GM12878 (cell line): ENCODE data around the gene RASAL1. TPM values are rescaled to one million over a fixed set of nuclear protein-coding genes. Genes with fewer than 3 reads are reported as not detected.

Source experiments
- ATAC-seq: fragments of 200-7000 bp; cut with Tn5 transposase; 3 replicates; pipeline ENCODE4 v1.9.1; 2020; ENCODE audit warnings: mild to moderate bottlenecking, moderate library complexity
- BruUV-seq: library from RNA; stranded (reverse); fragments of 400-500 nt; replicated peaks from 2 replicates; lab custom pipeline; 2021; lab: Mats Ljungman, UMichigan
- CTCF ChIA-PET: fragments of 300-600 bp; sonication (Branson Sonifier 250); formaldehyde crosslinking; extraction: SDS; loops from one replicate; lab custom pipeline; 2021; ENCODE audit warnings: inconsistent platforms; lab: Yijun Ruan, JAX
- POLR2A ChIA-PET: fragments of 350-600 bp; formaldehyde crosslinking; extraction: SDS; loops from one replicate; lab custom pipeline; 2021; ENCODE audit warnings: inconsistent platforms; lab: Charles Lee
- RAD21 ChIA-PET: fragments of 300-600 bp; sonication (Branson Sonifier 250); formaldehyde crosslinking; loops from one replicate; lab custom pipeline; 2023; ENCODE audit warnings: antibody characterized with exemption; ENCODE audit not compliant: unreplicated experiment; lab: Charles Lee
- SMC1A ChIA-PET: fragments of 300-600 bp; sonication (Branson Sonifier 250); formaldehyde crosslinking; loops from one replicate; lab custom pipeline; 2023; ENCODE audit not compliant: unreplicated experiment, uncharacterized antibody; lab: Charles Lee
- DNase-seq: peaks from one replicate; pipeline ENCODE4 v3.0.0-alpha.2; 2011; ENCODE audit warnings: low read depth, low spot score
- FAIRE-seq: peaks from 3 replicates; lab custom pipeline; 2011; peaks lifted over from hg19 to GRCh38; lab: Jason Lieb, UNC
- H2AFZ ChIP-seq: 2 replicates; pipeline ENCODE4 v1.6.0; 2011; ENCODE audit warnings: low read depth, low read length, control low read depth; ENCODE audit not compliant: control insufficient read depth
- H3K27ac ChIP-seq: 2 replicates; pipeline ENCODE4 v1.5.1; 2011; ENCODE audit warnings: control low read depth; ENCODE audit not compliant: control insufficient read depth, insufficient read depth
- H3K27me3 ChIP-seq, 2 experiments: replicated peaks in 1 of 2; 2 replicates each; pipeline versions ENCODE4 v1.6.0 to v1.6.1; 2011; ENCODE audit warnings: low read length in 1 of 2; ENCODE audit not compliant: control insufficient read depth in 2 of 2, insufficient read depth in 2 of 2
- H3K36me3 ChIP-seq, 2 experiments: 2 replicates each; pipeline ENCODE4 v1.5.1; 2011; ENCODE audit warnings: low read length in 1 of 2; ENCODE audit not compliant: control insufficient read depth in 2 of 2, insufficient read depth in 2 of 2
- H3K4me1 ChIP-seq: 2 replicates; pipeline ENCODE4 v1.6.1; 2011; ENCODE audit warnings: mild to moderate bottlenecking, low read length, moderate library complexity, mixed read lengths; ENCODE audit not compliant: control insufficient read depth, insufficient read depth
- H3K4me2 ChIP-seq: 2 replicates; pipeline ENCODE4 v1.6.0; 2011; ENCODE audit warnings: control low read depth; ENCODE audit not compliant: control insufficient read depth, insufficient read depth
- H3K4me3 ChIP-seq: fragments of 200-600 bp; sonication (generic); 2 replicates; pipeline ENCODE4 v1.5.1; 2016
- H3K79me2 ChIP-seq: 2 replicates; pipeline ENCODE4 v1.6.0; 2011; ENCODE audit warnings: low read length; ENCODE audit not compliant: control insufficient read depth, insufficient read depth
- H3K9ac ChIP-seq: 2 replicates; pipeline ENCODE4 v1.8.0; 2011; ENCODE audit warnings: low read length, control low read depth, mixed read lengths; ENCODE audit not compliant: control insufficient read depth, insufficient read depth
- H3K9me3 ChIP-seq: replicated peaks from 3 replicates; pipeline ENCODE4 v1.5.1; 2011; ENCODE audit warnings: mild to moderate bottlenecking, low read length; ENCODE audit not compliant: control insufficient read depth, insufficient read depth
- H4K20me1 ChIP-seq: 2 replicates; pipeline ENCODE4 v1.6.0; 2011; ENCODE audit not compliant: control insufficient read depth, insufficient read depth
- ASH2L ChIP-seq: fragments of 300-600, 200-600 bp; sonication (generic); IDR thresholded peaks from 2 replicates; pipeline ENCODE4 v1.6.1; 2017; ENCODE audit warnings: low read depth, mild to moderate bottlenecking, borderline replicate concordance
- CREM ChIP-seq: IDR thresholded peaks from 2 replicates; pipeline ENCODE4 v1.6.1; 2014; ENCODE audit warnings: antibody characterized with exemption, low read depth
- ESRRA ChIP-seq: IDR thresholded peaks from 2 replicates; pipeline ENCODE4 v1.6.1; 2012; ENCODE audit warnings: mild to moderate bottlenecking, low read length, improper control_type of control experiment
- FOXK2 ChIP-seq: fragments of 450-650 bp; IDR thresholded peaks from 2 replicates; pipeline ENCODE4 v1.6.1; 2017; ENCODE audit warnings: mild to moderate bottlenecking, moderate library complexity
- GATAD2B ChIP-seq: fragments of 450-650 bp; conservative IDR thresholded peaks from 2 replicates; pipeline ENCODE4 v1.6.1; 2017; ENCODE audit warnings: low read depth, mild to moderate bottlenecking, moderate library complexity
- NFYB ChIP-seq: IDR thresholded peaks from 2 replicates; pipeline ENCODE4 v1.6.1; 2011; ENCODE audit warnings: low read depth, mild to moderate bottlenecking, low read length, improper control_type of control experiment, moderate library complexity; ENCODE audit not compliant: insufficient read depth
- NRF1 ChIP-seq: conservative IDR thresholded peaks from 2 replicates; pipeline ENCODE4 v1.6.1; 2011; ENCODE audit warnings: mild to moderate bottlenecking, low read depth, low read length, improper control_type of control experiment
- POLR2A ChIP-seq: IDR thresholded peaks from 2 replicates; pipeline ENCODE4 v1.6.1; 2011; ENCODE audit warnings: low read depth, mild to moderate bottlenecking, low read length
- RELA ChIP-seq: fragments of 450-650 bp; IDR thresholded peaks from 2 replicates; pipeline ENCODE4 v1.8.0; 2014; ENCODE audit warnings: borderline replicate concordance; ENCODE audit not compliant: partially characterized antibody
- SMC3 ChIP-seq: IDR thresholded peaks from 2 replicates; pipeline ENCODE4 v1.6.1; 2011; ENCODE audit warnings: low read length, improper control_type of control experiment, borderline replicate concordance
- STAT1 ChIP-seq: fragments of 450-650 bp; conservative IDR thresholded peaks from 2 replicates; pipeline ENCODE4 v1.6.1; 2014; ENCODE audit warnings: antibody characterized with exemption, mild to moderate bottlenecking
- SUPT20H ChIP-seq: IDR thresholded peaks from 2 replicates; pipeline ENCODE4 v1.6.1; 2011; ENCODE audit warnings: low read depth, mild to moderate bottlenecking, low read length, moderate library complexity, borderline replicate concordance; ENCODE audit not compliant: control insufficient read depth
- TCF7 ChIP-seq: IDR thresholded peaks from 2 replicates; pipeline ENCODE4 v1.6.1; 2014; ENCODE audit warnings: antibody characterized with exemption, borderline replicate concordance
- ZNF384 ChIP-seq: IDR thresholded peaks from 2 replicates; pipeline ENCODE4 v1.6.1; 2012; ENCODE audit warnings: low read depth, mild to moderate bottlenecking, low read length, improper control_type of control experiment, borderline replicate concordance
- ZZZ3 ChIP-seq: IDR thresholded peaks from 2 replicates; pipeline ENCODE4 v1.6.1; 2011; ENCODE audit warnings: low read depth; ENCODE audit not compliant: control insufficient read depth, insufficient read length
- WGBS: methylation state at CpG from one replicate; pipeline ENCODE4 v1.1.6; 2016; ENCODE audit warnings: low lambda C conversion rate; ENCODE audit not compliant: insufficient replicate concordance, insufficient coverage; ENCODE audit errors: missing lambda C conversion rate; 5-methylcytosine and 5-hydroxymethylcytosine counted together
- in situ Hi-C: fragments of 300-500 bp; cut with MboI; formaldehyde crosslinking; loops from 9 replicates; pipeline ENCODE4 v1.14.3; 2018; ENCODE audit warnings: mixed read lengths
- intact Hi-C: fragments of 100-400 bp; cut with micrococcal nuclease; formaldehyde crosslinking; loops from one replicate; pipeline ENCODE4 v1.14.2; 2022; ENCODE audit not compliant: unreplicated experiment
- polyA plus RNA-seq, 11 experiments: library from polyadenylated mRNA; depleted of rRNA in 4 of 11; unstranded in 6 of 11; stranded (reverse) in 5 of 11; fragments of >200 nt; fragmentation: Nextera tagmentation in 4 of 11; fragmentation: Illumina TruSeq in 1 of 11; extraction: Ambion mirVana in 4 of 11; extraction: Trizol in 1 of 11; gene quantifications; 1 replicate in 1 of 11; 2 replicates in 10 of 11; pipeline versions ENCODE4 v1.2.1 to v1.2.3, GENCODE V29; 2011 to 2016; ENCODE audit warnings: inconsistent platforms in 2 of 11, missing spikeins in 2 of 11, low read depth in 1 of 11
- total RNA-seq, 4 experiments: library from RNA; depleted of rRNA in 3 of 4; stranded (reverse); fragments of >200 nt in 3 of 4; fragmentation: Illumina TruSeq in 1 of 4; extraction: Trizol in 1 of 4; gene quantifications; 2 replicates each; pipeline versions ENCODE4 v1.2.1 to v1.2.3, GENCODE V29; 2013 to 2021
- TF ChIP-seq, protein P1 (sequence below): fragments of 450-650 bp; formaldehyde crosslinking; IDR thresholded peaks from 2 replicates; pipeline ENCODE4 v1.4.0; 2022; ENCODE audit warnings: mild to moderate bottlenecking, moderate library complexity
- TF ChIP-seq, protein P2 (sequence below): fragments of 450-650 bp; IDR thresholded peaks from 2 replicates; pipeline ENCODE4 v1.6.1; 2017; ENCODE audit warnings: mild to moderate bottlenecking, low read depth, inconsistent platforms; ENCODE audit not compliant: poor library complexity, severe bottlenecking

RASAL1 gene
- total and polyA plus RNA-seq, 10 of the 15 experiments (the other 5 are each of a cell fraction or from before 2014, with no cell fraction given): 0.12 to 1.0 (median 0.52) TPM; not detected in 6

DNA sequence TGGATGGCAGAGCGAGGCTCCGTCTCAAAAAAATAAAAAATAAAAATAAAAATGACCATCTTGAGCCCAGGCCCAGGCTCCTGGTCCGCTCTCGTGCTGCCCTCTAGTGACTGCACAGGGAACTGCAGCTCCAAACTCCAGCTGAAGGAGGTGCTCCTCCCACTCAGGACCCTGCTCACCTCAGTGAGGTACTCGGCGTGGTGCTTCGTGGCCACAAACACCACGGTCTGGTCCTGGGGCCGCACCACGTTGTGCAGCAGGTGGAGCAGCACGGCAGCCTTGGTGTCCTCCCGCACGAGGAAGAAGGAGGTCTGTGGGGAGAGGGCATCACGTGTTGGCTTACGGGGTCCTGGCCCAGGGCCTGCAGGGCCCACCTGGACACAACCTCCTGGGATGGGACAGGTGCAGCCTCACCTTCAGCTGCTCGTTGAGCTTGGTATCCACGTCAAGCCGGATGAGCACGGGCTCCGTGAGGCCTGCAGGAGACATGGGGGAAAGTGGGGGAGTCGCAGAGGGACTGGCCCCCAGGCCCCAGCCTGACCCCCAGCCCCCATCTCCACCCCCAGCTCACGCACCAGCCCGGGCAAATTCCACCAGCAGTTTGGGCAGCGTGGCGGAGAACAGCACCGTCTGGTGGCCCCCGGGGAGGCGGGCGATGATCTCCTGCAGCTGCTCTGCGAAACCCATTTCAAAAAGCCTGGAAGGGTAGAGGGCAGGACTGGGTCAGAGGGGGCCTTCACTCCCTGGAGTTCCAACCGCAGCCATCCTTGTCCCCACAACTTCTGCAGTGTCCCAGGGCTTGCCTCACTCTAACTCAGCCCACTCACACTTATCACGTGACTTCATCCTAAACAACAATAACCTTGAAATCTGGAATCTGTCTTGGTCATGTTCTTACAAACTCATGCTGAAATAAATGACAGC is 39.2 kb upstream of the RASAL1 start:
- no TSS peak for BruUV-seq
- no peak for DNase-seq
- no peak overlapping the region for H3K4me3 ChIP-seq
- no peak overlapping the region for H3K27ac ChIP-seq
- ChIA-PET SMC1A (interaction anchor here (1.0 to 6.8 kb wide), 18 partner anchors 9 to 274 kb away, joined by 3 to 66 read pairs (median 4); partner anchors contain the start of genes DDX54 and OAS2), POLR2A (interaction anchor here (0.6 to 1.5 kb wide), 8 partner anchors 8 to 183 kb away, joined by 3 to 5 read pairs (median 3); no protein-coding TSS in a partner anchor), RAD21 (interaction anchor here (0.6 to 4.3 kb wide), 14 partner anchors 12 to 274 kb away, joined by 3 to 29 read pairs (median 10); partner anchors contain the start of genes DDX54 and RITA1), CTCF (interaction anchor here (0.5 to 10.5 kb wide), 43 partner anchors 9 to 274 kb away, joined by 3 to 102 read pairs (median 5); partner anchors contain the start of genes CFAP73, DDX54, OAS2 and RASAL1)
- H3K4me1 ChIP-seq: peaks cover 19% of the 10 kb centered on the region
- no peak overlapping the region for H3K9ac ChIP-seq
- H3K4me2 ChIP-seq: no peak overlapping the region
- H3K9me3 ChIP-seq: peaks cover 3% of the 10 kb centered on the region; the same call in 1 of the 3 replicates
- intact Hi-C loops (loop anchor here (1.0 to 5.0 kb wide), 4 partner anchors 76 to 272 kb away; no protein-coding TSS in a partner anchor), in situ Hi-C loops (loop anchor here (5.0 kb wide), 1 partner anchor 127 kb away; no protein-coding TSS in a partner anchor)
- H4K20me1 ChIP-seq: no peaks in the 10 kb centered on the region; the same call in 1 of the 2 replicates
- H3K79me2 ChIP-seq: no peaks in the 10 kb centered on the region
- no peak overlapping the region for H2AFZ ChIP-seq
- H3K27me3 ChIP-seq: no peaks in the 10 kb centered on the region
- H3K36me3 ChIP-seq: peaks cover 40 to 42% of the 10 kb centered on the region in 2 experiments
- peak; percentile 91 for FAIRE-seq
- ATAC-seq: peak; percentile 91
- 34% methylated on average over 26 of the region's 32 CpGs for WGBS
- TF ChIP-seq ZNF384: peak; percentile 75
- no peak for TF ChIP-seq RELA
- TF ChIP-seq CREM: no peak
- TF ChIP-seq SUPT20H: no peak
- TF ChIP-seq FOXK2: no peak
- no peak for TF ChIP-seq ZZZ3
- no peak for TF ChIP-seq ESRRA
- no peak for TF ChIP-seq NFYB
- peak; percentile 50 for TF ChIP-seq POLR2A
- TF ChIP-seq GATAD2B: no peak
- no peak for TF ChIP-seq ASH2L
- no peak for TF ChIP-seq NRF1
- TF ChIP-seq, protein P1, sequence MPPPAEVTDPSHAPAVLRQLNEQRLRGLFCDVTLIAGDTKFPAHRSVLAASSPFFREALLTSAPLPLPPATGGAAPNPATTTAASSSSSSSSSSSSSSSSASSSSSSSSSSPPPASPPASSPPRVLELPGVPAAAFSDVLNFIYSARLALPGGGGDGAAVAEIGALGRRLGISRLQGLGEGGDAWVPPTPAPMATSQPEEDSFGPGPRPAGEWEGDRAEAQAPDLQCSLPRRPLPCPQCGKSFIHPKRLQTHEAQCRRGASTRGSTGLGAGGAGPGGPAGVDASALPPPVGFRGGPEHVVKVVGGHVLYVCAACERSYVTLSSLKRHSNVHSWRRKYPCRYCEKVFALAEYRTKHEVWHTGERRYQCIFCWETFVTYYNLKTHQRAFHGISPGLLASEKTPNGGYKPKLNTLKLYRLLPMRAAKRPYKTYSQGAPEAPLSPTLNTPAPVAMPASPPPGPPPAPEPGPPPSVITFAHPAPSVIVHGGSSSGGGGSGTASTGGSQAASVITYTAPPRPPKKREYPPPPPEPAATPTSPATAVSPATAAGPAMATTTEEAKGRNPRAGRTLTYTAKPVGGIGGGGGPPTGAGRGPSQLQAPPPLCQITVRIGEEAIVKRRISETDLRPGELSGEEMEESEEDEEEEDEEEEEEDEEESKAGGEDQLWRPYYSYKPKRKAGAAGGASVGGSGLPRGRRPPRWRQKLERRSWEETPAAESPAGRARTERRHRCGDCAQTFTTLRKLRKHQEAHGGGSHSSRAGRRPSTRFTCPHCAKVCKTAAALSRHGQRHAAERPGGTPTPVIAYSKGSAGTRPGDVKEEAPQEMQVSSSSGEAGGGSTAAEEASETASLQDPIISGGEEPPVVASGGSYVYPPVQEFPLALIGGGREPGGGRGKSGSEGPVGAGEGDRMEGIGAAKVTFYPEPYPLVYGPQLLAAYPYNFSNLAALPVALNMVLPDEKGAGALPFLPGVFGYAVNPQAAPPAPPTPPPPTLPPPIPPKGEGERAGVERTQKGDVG (CRISPR knock-in tag): no peak
- TF ChIP-seq STAT1: no peak
- peak; percentile 70 for TF ChIP-seq SMC3
- no peak for TF ChIP-seq TCF7
- TF ChIP-seq, protein P2, sequence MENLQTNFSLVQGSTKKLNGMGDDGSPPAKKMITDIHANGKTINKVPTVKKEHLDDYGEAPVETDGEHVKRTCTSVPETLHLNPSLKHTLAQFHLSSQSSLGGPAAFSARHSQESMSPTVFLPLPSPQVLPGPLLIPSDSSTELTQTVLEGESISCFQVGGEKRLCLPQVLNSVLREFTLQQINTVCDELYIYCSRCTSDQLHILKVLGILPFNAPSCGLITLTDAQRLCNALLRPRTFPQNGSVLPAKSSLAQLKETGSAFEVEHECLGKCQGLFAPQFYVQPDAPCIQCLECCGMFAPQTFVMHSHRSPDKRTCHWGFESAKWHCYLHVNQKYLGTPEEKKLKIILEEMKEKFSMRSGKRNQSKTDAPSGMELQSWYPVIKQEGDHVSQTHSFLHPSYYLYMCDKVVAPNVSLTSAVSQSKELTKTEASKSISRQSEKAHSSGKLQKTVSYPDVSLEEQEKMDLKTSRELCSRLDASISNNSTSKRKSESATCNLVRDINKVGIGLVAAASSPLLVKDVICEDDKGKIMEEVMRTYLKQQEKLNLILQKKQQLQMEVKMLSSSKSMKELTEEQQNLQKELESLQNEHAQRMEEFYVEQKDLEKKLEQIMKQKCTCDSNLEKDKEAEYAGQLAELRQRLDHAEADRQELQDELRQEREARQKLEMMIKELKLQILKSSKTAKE: no peak
